ENCODE measurements around the gene FBXL17. TPM values are rescaled to one million over a fixed set of nuclear protein-coding genes. Genes with fewer than 3 reads are reported as not detected.

The FBXL17 gene
- total RNA-seq, 2 donors from 2014 or later, result 5.9 to 9.1 TPM

- no peak overlapping the region for H3K4me3 Mint-ChIP-seq
- H3K36me3 Mint-ChIP-seq (ENCODE audit: low read depth), result peaks cover 6% of the 10 kb centered on the region
- H3K27me3 Mint-ChIP-seq, result no peaks in the 10 kb centered on the region
- no peak overlapping the region for H3K27ac Mint-ChIP-seq
- no peaks in the 10 kb centered on the region for H3K4me1 Mint-ChIP-seq
- no peak for ATAC-seq (replicated peaks)
- H3K9me3 Mint-ChIP-seq, result peaks cover 3% of the 10 kb centered on the region
Measured at GRCh38 chr5:108111736-108112135, 270.2 kb downstream of the FBXL17 start.

- Mint-ChIP-seq H3K36me3 (ENCODE audit: low read depth) (peaks cover 18% of the 10 kb centered on the region), H3K4me1 (no peaks in the 10 kb centered on the region), H3K9me3 (peaks cover 3% of the 10 kb centered on the region), H3K27ac (no peak overlapping the region), H3K4me3 (no peak overlapping the region), H3K27me3 (no peaks in the 10 kb centered on the region)
- no peak for ATAC-seq (replicated peaks)
Measured at GRCh38 chr5:108109059-108109458, 272.8 kb downstream of the FBXL17 start.

- no peaks in the 10 kb centered on the region for H3K4me1 Mint-ChIP-seq
- H3K27ac Mint-ChIP-seq, result no peak overlapping the region
- peaks cover 18% of the 10 kb centered on the region for H3K36me3 Mint-ChIP-seq (ENCODE audit: low read depth)
- H3K27me3 Mint-ChIP-seq, result no peaks in the 10 kb centered on the region
- no peaks in the 10 kb centered on the region for H3K9me3 Mint-ChIP-seq
- no peak for ATAC-seq (replicated peaks)
- no peak overlapping the region for H3K4me3 Mint-ChIP-seq
Measured at GRCh38 chr5:108104448-108104847, 277.4 kb downstream of the FBXL17 start.

GRCh38 chr5:108102463-108102862 lies 279.4 kb downstream of the FBXL17 start:
- no peaks in the 10 kb centered on the region for H3K27me3 Mint-ChIP-seq
- no peaks in the 10 kb centered on the region for H3K4me1 Mint-ChIP-seq
- peaks cover 18% of the 10 kb centered on the region for H3K36me3 Mint-ChIP-seq (ENCODE audit: low read depth)
- no peaks in the 10 kb centered on the region for H3K9me3 Mint-ChIP-seq
- ATAC-seq (replicated peaks), result no peak
- H3K4me3 Mint-ChIP-seq, result no peak overlapping the region
- no peak overlapping the region for H3K27ac Mint-ChIP-seq

GRCh38 chr5:108101821-108102220 lies 280.1 kb downstream of the FBXL17 start:
- Mint-ChIP-seq H3K36me3 (ENCODE audit: low read depth) (peaks cover 18% of the 10 kb centered on the region), H3K4me1 (no peaks in the 10 kb centered on the region), H3K27me3 (no peaks in the 10 kb centered on the region), H3K27ac (no peak overlapping the region), H3K4me3 (no peak overlapping the region), H3K9me3 (no peaks in the 10 kb centered on the region)
- no peak for ATAC-seq (replicated peaks)

GRCh38 chr5:108101130-108101529 lies 280.8 kb downstream of the FBXL17 start:
- no peak overlapping the region for H3K4me3 Mint-ChIP-seq
- H3K4me1 Mint-ChIP-seq, result no peaks in the 10 kb centered on the region
- H3K27ac Mint-ChIP-seq, result no peak overlapping the region
- peaks cover 18% of the 10 kb centered on the region for H3K36me3 Mint-ChIP-seq (ENCODE audit: low read depth)
- no peaks in the 10 kb centered on the region for H3K9me3 Mint-ChIP-seq
- no peaks in the 10 kb centered on the region for H3K27me3 Mint-ChIP-seq
- ATAC-seq (replicated peaks), result no peak

- Mint-ChIP-seq H3K9me3 (no peaks in the 10 kb centered on the region), H3K27me3 (no peaks in the 10 kb centered on the region), H3K36me3 (ENCODE audit: low read depth) (no peaks in the 10 kb centered on the region), H3K4me1 (no peaks in the 10 kb centered on the region), H3K4me3 (no peak overlapping the region), H3K27ac (no peak overlapping the region)
- no peak for ATAC-seq (replicated peaks)
Measured at GRCh38 chr5:108094800-108095199, 287.1 kb downstream of the FBXL17 start.

GRCh38 chr5:108093186-108093585 lies 288.7 kb downstream of the FBXL17 start:
- ATAC-seq (replicated peaks), result no peak
- Mint-ChIP-seq H3K9me3 (peaks cover 6% of the 10 kb centered on the region), H3K4me3 (no peak overlapping the region), H3K4me1 (no peaks in the 10 kb centered on the region), H3K36me3 (ENCODE audit: low read depth) (no peaks in the 10 kb centered on the region), H3K27ac (no peak overlapping the region), H3K27me3 (no peaks in the 10 kb centered on the region)

GRCh38 chr5:108090946-108091345 lies 291.0 kb downstream of the FBXL17 start:
- Mint-ChIP-seq H3K4me1 (no peaks in the 10 kb centered on the region), H3K27me3 (no peaks in the 10 kb centered on the region), H3K36me3 (ENCODE audit: low read depth) (no peaks in the 10 kb centered on the region)

GRCh38 chr5:108084105-108084504 lies 297.8 kb downstream of the FBXL17 start:
- ATAC-seq (replicated peaks), result no peak
- Mint-ChIP-seq H3K27me3 (no peaks in the 10 kb centered on the region), H3K27ac (no peak overlapping the region), H3K9me3 (peaks cover 1% of the 10 kb centered on the region), H3K4me1 (no peaks in the 10 kb centered on the region), H3K4me3 (no peak overlapping the region), H3K36me3 (ENCODE audit: low read depth) (no peaks in the 10 kb centered on the region)

More at GRCh38 chr5:108090946-108091345, 291.0 kb downstream of the FBXL17 start:
- Mint-ChIP-seq H3K4me3 (no peak overlapping the region), H3K9me3 (peaks cover 6% of the 10 kb centered on the region), H3K27ac (no peak overlapping the region)
- no peak for ATAC-seq (replicated peaks)

- no peaks in the 10 kb centered on the region for H3K27me3 Mint-ChIP-seq
- no peak overlapping the region for H3K27ac Mint-ChIP-seq
- H3K36me3 Mint-ChIP-seq (ENCODE audit: low read depth), result no peaks in the 10 kb centered on the region
- no peaks in the 10 kb centered on the region for H3K4me1 Mint-ChIP-seq
- no peaks in the 10 kb centered on the region for H3K9me3 Mint-ChIP-seq
- no peak for ATAC-seq (replicated peaks)
- no peak overlapping the region for H3K4me3 Mint-ChIP-seq
Measured at GRCh38 chr5:108083232-108083631, 298.7 kb downstream of the FBXL17 start.

GRCh38 chr5:108081707-108082106 lies 300.2 kb downstream of the FBXL17 start:
- H3K27me3 Mint-ChIP-seq, result no peaks in the 10 kb centered on the region
- H3K9me3 Mint-ChIP-seq, result no peaks in the 10 kb centered on the region
- no peak for ATAC-seq (replicated peaks)
- H3K4me3 Mint-ChIP-seq, result no peak overlapping the region
- H3K36me3 Mint-ChIP-seq (ENCODE audit: low read depth), result no peaks in the 10 kb centered on the region
- no peak overlapping the region for H3K27ac Mint-ChIP-seq
- H3K4me1 Mint-ChIP-seq, result no peaks in the 10 kb centered on the region

GRCh38 chr5:108079753-108080152 lies 302.1 kb downstream of the FBXL17 start:
- no peaks in the 10 kb centered on the region for H3K9me3 Mint-ChIP-seq

GRCh38 chr5:108078882-108079281 lies 303.0 kb downstream of the FBXL17 start:
- no peaks in the 10 kb centered on the region for H3K27me3 Mint-ChIP-seq
- no peak overlapping the region for H3K4me3 Mint-ChIP-seq
- no peaks in the 10 kb centered on the region for H3K36me3 Mint-ChIP-seq (ENCODE audit: low read depth)
- no peaks in the 10 kb centered on the region for H3K4me1 Mint-ChIP-seq
- H3K9me3 Mint-ChIP-seq, result peaks cover 6% of the 10 kb centered on the region
- no peak for ATAC-seq (replicated peaks)
- no peak overlapping the region for H3K27ac Mint-ChIP-seq

More at GRCh38 chr5:108079753-108080152, 302.1 kb downstream of the FBXL17 start:
- no peak overlapping the region for H3K4me3 Mint-ChIP-seq
- no peaks in the 10 kb centered on the region for H3K27me3 Mint-ChIP-seq
- H3K36me3 Mint-ChIP-seq (ENCODE audit: low read depth), result no peaks in the 10 kb centered on the region
- H3K27ac Mint-ChIP-seq, result no peak overlapping the region
- no peaks in the 10 kb centered on the region for H3K4me1 Mint-ChIP-seq
- ATAC-seq (replicated peaks), result no peak

- Mint-ChIP-seq H3K4me3 (no peak overlapping the region), H3K27me3 (no peaks in the 10 kb centered on the region), H3K4me1 (no peaks in the 10 kb centered on the region), H3K9me3 (peaks cover 9% of the 10 kb centered on the region), H3K27ac (no peak overlapping the region), H3K36me3 (ENCODE audit: low read depth) (no peaks in the 10 kb centered on the region)
- ATAC-seq (replicated peaks), result no peak
Measured at GRCh38 chr5:108078345-108078744, 303.6 kb downstream of the FBXL17 start.

GRCh38 chr5:108074626-108075025 lies 307.3 kb downstream of the FBXL17 start:
- H3K27me3 Mint-ChIP-seq, result no peaks in the 10 kb centered on the region
- H3K4me3 Mint-ChIP-seq, result no peak overlapping the region
- H3K9me3 Mint-ChIP-seq, result peaks cover 9% of the 10 kb centered on the region

More at GRCh38 chr5:108074626-108075025, 307.3 kb downstream of the FBXL17 start:
- Mint-ChIP-seq H3K4me1 (peaks cover 9% of the 10 kb centered on the region), H3K27ac (no peak overlapping the region), H3K36me3 (ENCODE audit: low read depth) (no peaks in the 10 kb centered on the region)
- no peak for ATAC-seq (replicated peaks)

All from activated T-helper 17 cell treated with anti-CD3 and anti-CD28 coated beads, Interleukin-2, amount 50 U/mL, for 72 hours (primary cell).